Panc1 (cell line): ENCODE results near the gene CST4. TPM values are rescaled to one million over a fixed set of nuclear protein-coding genes. Genes with fewer than 3 reads are reported as not detected.

Source experiments
- ATAC-seq: fragments of 200-7000 bp; cut with Tn5 transposase; 2 replicates; pipeline ENCODE4 v1.9.1; 2020; ENCODE audit warnings: mild to moderate bottlenecking, moderate library complexity
- BruUV-seq: library from RNA; stranded (reverse); fragments of 400-500 nt; replicated peaks from 2 replicates; lab custom pipeline; 2021; lab: Mats Ljungman, UMichigan
- CTCF ChIA-PET: fragments of 300-600 bp; sonication (Branson Sonifier 250); formaldehyde crosslinking; loops from one replicate; lab custom pipeline; 2022; ENCODE audit warnings: antibody characterized with exemption; lab: Charles Lee
- POLR2A ChIA-PET: fragments of 300-600 bp; sonication (Branson Sonifier 250); formaldehyde crosslinking; loops from one replicate; lab custom pipeline; 2022; ENCODE audit warnings: antibody characterized with exemption; lab: Charles Lee
- DNase-seq: peaks from one replicate; pipeline ENCODE4 v3.0.0-alpha.2; 2010; ENCODE audit warnings: low read depth, low spot score
- H3K27ac ChIP-seq: 2 replicates; pipeline ENCODE4 v1.5.1; 2011; ENCODE audit warnings: mild to moderate bottlenecking, low read length, inconsistent platforms
- H3K27me3 ChIP-seq: fragments of 200-500 bp; sonication (Bioruptor generic); 2 replicates; pipeline ENCODE4 v1.6.0; 2014; ENCODE audit warnings: low read length, inconsistent platforms; ENCODE audit not compliant: control insufficient read depth, insufficient read depth
- H3K36me3 ChIP-seq: fragments of 200-500 bp; sonication (Bioruptor generic); 2 replicates; pipeline ENCODE4 v1.5.1; 2014; ENCODE audit warnings: inconsistent platforms, mild to moderate bottlenecking, low read length, moderate library complexity; ENCODE audit not compliant: control insufficient read depth, insufficient read depth
- H3K4me1 ChIP-seq: 2 replicates; pipeline ENCODE4 v1.5.1; 2011; ENCODE audit warnings: inconsistent platforms, mild to moderate bottlenecking, low read length, moderate library complexity; ENCODE audit not compliant: control insufficient read depth, insufficient read depth
- H3K4me3 ChIP-seq, 2 experiments: 2 replicates each; pipeline ENCODE4 v1.5.1; 2011 to 2012; ENCODE audit warnings: low read depth in 2 of 2, low read length in 2 of 2, mild to moderate bottlenecking in 2 of 2, inconsistent platforms in 1 of 2, moderate library complexity in 1 of 2
- H3K9me3 ChIP-seq: fragments of 200-500 bp; sonication (Bioruptor generic); 2 replicates; pipeline ENCODE4 v1.5.1; 2014; ENCODE audit warnings: low read depth, mild to moderate bottlenecking, inconsistent platforms, low read length, moderate library complexity; ENCODE audit not compliant: control insufficient read depth, insufficient read depth
- CTCF ChIP-seq: fragments of 450-650 bp; IDR thresholded peaks from 2 replicates; pipeline ENCODE4 v1.5.1; 2017; ENCODE audit warnings: mild to moderate bottlenecking
- POLR2AphosphoS5 ChIP-seq: IDR thresholded peaks from 2 replicates; pipeline ENCODE4 v1.6.1; 2012; ENCODE audit warnings: mild to moderate bottlenecking, low read depth, low read length, moderate library complexity
- REST ChIP-seq, 2 experiments: IDR thresholded peaks; 2 replicates each; pipeline ENCODE4 v1.6.1; 2011 to 2012; ENCODE audit warnings: low read depth in 2 of 2, control low read depth in 1 of 2, low read length in 1 of 2, mild to moderate bottlenecking in 1 of 2, moderate library complexity in 1 of 2; ENCODE audit not compliant: insufficient read depth in 1 of 2
- SIN3A ChIP-seq: IDR thresholded peaks from 2 replicates; pipeline ENCODE4 v1.6.1; 2012; ENCODE audit warnings: low read depth, mild to moderate bottlenecking, low read length, moderate library complexity, borderline replicate concordance; ENCODE audit not compliant: insufficient read depth
- TCF7L2 ChIP-seq: IDR thresholded peaks from 2 replicates; pipeline ENCODE4 v1.6.1; 2011; ENCODE audit warnings: mild to moderate bottlenecking, low read depth, low read length, inconsistent platforms
- in situ Hi-C: cut with HindIII; loops from 2 replicates; pipeline ENCODE4 v1.10.0; 2016; ENCODE audit warnings: low sequenced_read_pairs, low pct_unique_long_range_greater_than_20kb
- intact Hi-C: fragments of 100-400 bp; cut with micrococcal nuclease; formaldehyde crosslinking; loops from one replicate; pipeline ENCODE4 v1.10.0; 2022; ENCODE audit not compliant: unreplicated experiment
- total RNA-seq: library from RNA; stranded (reverse); gene quantifications from one replicate; pipeline ENCODE4 v1.2.1, GENCODE V29; 2021; ENCODE audit not compliant: unreplicated experiment

The CST4 gene
- total RNA-seq, 1 experiment from 2014 or later, result not detected

GRCh38 chr20:23644164-23644563, 44.7 kb downstream of the CST4 start:
- POLR2A ChIA-PET, result no interaction called here
- TF ChIP-seq CTCF (no peak), POLR2AphosphoS5 (no peak), REST (IDR thresholded peaks at IDR 0.05; ENCODE audit: insufficient read depth in 1 of 2, low read depth in 2 of 2, low read length in 1 of 2) (no peak), SIN3A (no peak), TCF7L2 (no peak)
- Histone ChIP-seq H3K27ac (no peak overlapping the region), H3K9me3 (no peaks in the 10 kb centered on the region), H3K36me3 (no peaks in the 10 kb centered on the region), H3K4me1 (no peaks in the 10 kb centered on the region), H3K27me3 (no peaks in the 10 kb centered on the region), H3K4me3 (no peak overlapping the region)
- in situ Hi-C loops (no loop called here), intact Hi-C loops (no loop called here)
- CTCF ChIA-PET, result no interaction called here
- no peak for DNase-seq
- no TSS peak for BruUV-seq
- no peak for ATAC-seq

- DNase-seq (no peak), ATAC-seq (no peak)
- Histone ChIP-seq H3K4me1 (no peaks in the 10 kb centered on the region), H3K36me3 (no peaks in the 10 kb centered on the region), H3K27me3 (no peaks in the 10 kb centered on the region), H3K27ac (no peak overlapping the region), H3K4me3 (no peak overlapping the region), H3K9me3 (no peaks in the 10 kb centered on the region)
- ChIA-PET CTCF (no interaction called here), POLR2A (no interaction called here)
- BruUV-seq, result no TSS peak
- TF ChIP-seq POLR2AphosphoS5 (no peak), TCF7L2 (no peak), REST (IDR thresholded peaks at IDR 0.05; ENCODE audit: insufficient read depth in 1 of 2, low read depth in 2 of 2, low read length in 1 of 2) (no peak), CTCF (no peak)
- in situ Hi-C loops (no loop called here), intact Hi-C loops (no loop called here)
These were observed 45.2 kb downstream of the CST4 start for GRCh38 chr20:23643659-23644058.
